Sigmoid colon (tissue), 7 donors: ENCODE results near the gene SMIM14. TPM values are rescaled to one million over a fixed set of nuclear protein-coding genes. Genes with fewer than 3 reads are reported as not detected.

Source experiments
- DNase-seq: peaks from one replicate; pipeline ENCODE4 v3.0.0-alpha.2; 2019
- H3K27ac ChIP-seq, 4 donors: fragments of 200-600 bp; sonication (generic); one replicate each; pipeline ENCODE4 v1.5.1; 2016 to 2019; ENCODE audit warnings: mild to moderate bottlenecking in 1 of 4
- H3K27me3 ChIP-seq, 3 donors: fragments of 200-600 bp; sonication (generic); one replicate each; pipeline ENCODE4 v1.5.1; 2019; ENCODE audit warnings: mild to moderate bottlenecking in 1 of 3
- H3K36me3 ChIP-seq, 4 donors: fragments of 200-600 bp; sonication (generic); one replicate each; pipeline ENCODE4 v1.5.1; 2016 to 2019
- H3K4me1 ChIP-seq, 4 donors: fragments of 200-600 bp; sonication (generic); one replicate each; pipeline ENCODE4 v1.5.1; 2017 to 2019
- H3K4me3 ChIP-seq, 4 donors: fragments of 200-600 bp; sonication (generic); one replicate each; pipeline ENCODE4 v1.5.1; 2017 to 2019; ENCODE audit warnings: mild to moderate bottlenecking in 2 of 4, moderate library complexity in 1 of 4
- H3K9me3 ChIP-seq, 4 donors: fragments of 200-600 bp in 3 of 4; sonication (generic) in 3 of 4; one replicate each; pipeline versions ENCODE4 v1.5.1 to v1.6.1; 2013 to 2019
- CTCF ChIP-seq, 4 experiments: fragments of 450-650 bp in 3 of 4; fragments of 200-600 bp in 1 of 4; IDR thresholded peaks; one replicate each; pipeline ENCODE4 v1.5.1; 2016 to 2019; ENCODE audit warnings: antibody characterized with exemption in 4 of 4, mild to moderate bottlenecking in 3 of 4, moderate library complexity in 2 of 4
- EP300 ChIP-seq, 4 donors: sonication (generic); formaldehyde crosslinking; IDR thresholded peaks; one replicate each; pipeline ENCODE4 v1.6.1; 2017; ENCODE audit warnings: antibody characterized with exemption in 4 of 4
- POLR2A ChIP-seq, 2 donors: fragments of 450-650 bp; IDR thresholded peaks; one replicate each; pipeline ENCODE4 v1.6.1; 2016; ENCODE audit warnings: antibody characterized with exemption in 2 of 2, mild to moderate bottlenecking in 2 of 2, moderate library complexity in 2 of 2
- POLR2AphosphoS5 ChIP-seq, 4 donors: sonication (generic); formaldehyde crosslinking; IDR thresholded peaks; one replicate each; pipeline ENCODE4 v1.6.1; 2017; ENCODE audit warnings: antibody characterized with exemption in 4 of 4
- WGBS, 2 donors: extraction: QIAGEN DNeasy Blood & Tissue Kit; methylation state at CpG; one replicate each; pipeline ENCODE4 v1.1.7; 2013; 5-methylcytosine and 5-hydroxymethylcytosine counted together
- intact Hi-C: fragments of 100-400 bp; cut with DNase I; formaldehyde crosslinking; loops from one replicate; pipeline ENCODE4 v1.15.1; 2023
- polyA plus RNA-seq, 3 donors: library from polyadenylated mRNA; stranded (reverse); fragments of 200-250 nt; gene quantifications; one replicate each; pipeline ENCODE4 v1.2.3, GENCODE V29; 2013
- small RNA-seq, 3 donors: library from RNA; depleted of rRNA; stranded (forward); fragments of <200 nt; gene quantifications; one replicate each; pipeline ENCODE3, GENCODE V24; 2016
- total RNA-seq, 4 donors: library from RNA; depleted of rRNA; stranded (reverse); fragments of >200 nt; gene quantifications; one replicate each; pipeline ENCODE4 v1.1.0, GENCODE V29; 2016
- donor health status: healthy with polysubstance abuse.
- donor health status: Bipolar disorder and iron deficiency.
- donor health status: healthy.

Gene SMIM14
- total and polyA plus RNA-seq, 7 donors: 16.6 to 341 (median 33.9) TPM

DNA sequence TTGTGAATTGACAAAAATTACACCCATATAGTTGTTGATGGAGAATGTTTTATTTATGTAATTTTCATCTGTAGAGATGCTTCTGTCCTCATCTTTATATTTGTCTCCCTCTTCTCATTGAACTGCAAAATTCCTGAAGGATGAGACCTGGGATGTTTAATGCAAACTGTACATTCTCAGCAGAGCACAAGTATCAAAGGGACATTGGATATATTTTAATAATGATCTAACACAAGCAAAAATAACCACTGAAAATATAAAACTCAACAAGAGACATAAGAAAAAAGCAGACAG, 140.0 kb downstream of the SMIM14 start:
- H3K27me3 ChIP-seq: no peaks in the 10 kb centered on the region
- no peaks in the 10 kb centered on the region for H3K4me1 ChIP-seq
- H3K36me3 ChIP-seq: peaks cover 5 to 57% (median 33%) of the 10 kb centered on the region in 4 donors
- intact Hi-C loops: no loop called here
- DNase-seq: no peak
- H3K27ac ChIP-seq: no peak overlapping the region
- H3K4me3 ChIP-seq: no peak overlapping the region
- H3K9me3 ChIP-seq: no peaks in the 10 kb centered on the region
- TF ChIP-seq EP300 (IDR thresholded peaks at IDR 0.05): no peak
- no peak for TF ChIP-seq POLR2AphosphoS5 (IDR thresholded peaks at IDR 0.05)
- TF ChIP-seq CTCF (IDR thresholded peaks at IDR 0.05): no peak
- TF ChIP-seq POLR2A (IDR thresholded peaks at IDR 0.05): no peak

- WGBS, 2 donors: 92 to 93% methylated on average over 1 of the region's 1 CpG
- no peaks in the 10 kb centered on the region for H3K9me3 ChIP-seq
- intact Hi-C loops: no loop called here
- TF ChIP-seq POLR2A (IDR thresholded peaks at IDR 0.05) (no peak), CTCF (IDR thresholded peaks at IDR 0.05) (no peak), EP300 (IDR thresholded peaks at IDR 0.05) (no peak), POLR2AphosphoS5 (IDR thresholded peaks at IDR 0.05) (no peak)
- peaks cover 0 to 52% (median 28%) of the 10 kb centered on the region in 4 donors for H3K36me3 ChIP-seq
- no peaks in the 10 kb centered on the region for H3K4me1 ChIP-seq
- H3K27ac ChIP-seq: no peak overlapping the region
- no peak for DNase-seq
- no peak overlapping the region for H3K4me3 ChIP-seq
- H3K27me3 ChIP-seq: no peaks in the 10 kb centered on the region
These were observed 140.5 kb downstream of the SMIM14 start for GRCh38 chr4:39497909-39498726.

Small RNA genes within 50 kb of the gene (small RNA-seq; reads per million reads assigned to genes)
- 0 reads per million in 3 donors for gene RNU7-11P

Other genes with a start within 250 kb of the SMIM14 start
- 1 to 10 TPM in 1 of 4 donors, under 1 TPM in 1, not detected in 2; 0.16 to 1.4 TPM for gene KLB, start 231.9 kb downstream of the SMIM14 start, total RNA-seq
- gene KLB, start 231.9 kb downstream of the SMIM14 start, polyA plus RNA-seq: 1 to 10 TPM in 2 of 3 donors, under 1 TPM in 1; 0.55 to 1.6 (median 1.2) TPM
- over 10,000 TPM in 1 of 4 donors, 1,000 to 10,000 TPM in 3; 4,848 to 14,511 (median 7,301) TPM for gene RPL9, start 179.9 kb downstream of the SMIM14 start, total RNA-seq
- 1,000 to 10,000 TPM; 1,915 to 4,730 (median 2,671) TPM for gene RPL9, start 179.9 kb downstream of the SMIM14 start, polyA plus RNA-seq
- 10 to 100 TPM; 16.1 to 24.8 (median 18.8) TPM for gene LIAS, start 179.8 kb downstream of the SMIM14 start, total RNA-seq
- gene LIAS, start 179.8 kb downstream of the SMIM14 start, polyA plus RNA-seq: 10 to 100 TPM; 20.7 to 24.0 (median 23.4) TPM
- 10 to 100 TPM; 33.4 to 51.2 (median 43.0) TPM for gene UGDH, start 111.4 kb downstream of the SMIM14 start, total RNA-seq
- gene UGDH, start 111.4 kb downstream of the SMIM14 start, polyA plus RNA-seq: 100 to 1,000 TPM in 1 of 3 donors, 10 to 100 TPM in 2; 53.8 to 140 (median 79.9) TPM
- 10 to 100 TPM; 25.2 to 37.8 (median 31.4) TPM for gene UBE2K, start 59.3 kb upstream of the SMIM14 start, total RNA-seq
- 10 to 100 TPM; 37.3 to 56.4 (median 43.2) TPM for gene UBE2K, start 59.3 kb upstream of the SMIM14 start, polyA plus RNA-seq